Measurements from ENCODE around the gene HAUS7.
A peak's percentile ranks its signal among the peaks of the same experiment; 100 is the strongest.
"Not testable (repeated sequence)": the region's sequence is repeated elsewhere in the genome, so short reads cannot be mapped to it uniquely, and the experiment has no call there.

HAUS7 gene

DNA sequence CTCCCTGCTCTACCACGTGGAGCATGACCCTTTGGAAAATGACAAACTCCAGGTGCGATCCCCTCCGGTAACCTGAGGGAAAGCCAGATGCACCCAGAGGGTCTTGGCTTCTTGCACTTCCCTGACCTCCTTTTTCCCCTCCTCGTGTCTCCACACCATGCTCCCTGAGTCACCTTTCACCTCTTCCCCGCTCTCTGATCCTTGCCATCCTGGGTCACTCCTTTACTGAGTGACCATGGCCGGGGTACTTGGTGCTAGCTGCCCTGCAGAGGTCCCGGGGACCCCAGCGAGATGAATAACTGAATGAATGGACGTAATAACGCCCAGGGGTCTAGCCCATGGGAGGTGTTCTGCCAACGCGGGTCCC is 59.5 kb downstream of the HAUS7 start:
- H3K4me2 ChIP-seq, result peak overlapping the region in 1 of 11 experiments; percentile 80; a peak in 2 of 22 replicates
- no peak overlapping the region for H3K27ac ChIP-seq
- no peak overlapping the region for H3K9ac ChIP-seq
- H3K36me3 ChIP-seq, result no peaks in the 10 kb centered on the region
- no peak for TF ChIP-seq Cebpa-rat (IDR thresholded peaks at IDR 0.05)
- peaks cover 0 to 15% (median 0%) of the 10 kb centered on the region in 11 experiments; a peak in 3 of 22 replicates for H3K9me3 ChIP-seq (replicated peaks in 1 of 11)
- H3K4me3 ChIP-seq, result 0 out of 20 replicates have a peak overlapping the region, but pooled peaks of 2 of the 10 experiments have one; percentile 46 to 66
- peaks cover 5 to 16% (median 8%) of the 10 kb centered on the region in 10 experiments; a peak in 16 of 20 replicates for H3K4me1 ChIP-seq
- peaks cover 53 to 99% (median 85%) of the 10 kb centered on the region in 11 experiments for H3K27me3 ChIP-seq
- peaks cover 0 to 40% (median 0%) of the 10 kb centered on the region in 11 experiments; a peak in 8 of 22 replicates for H4K20me1 ChIP-seq

DNA sequence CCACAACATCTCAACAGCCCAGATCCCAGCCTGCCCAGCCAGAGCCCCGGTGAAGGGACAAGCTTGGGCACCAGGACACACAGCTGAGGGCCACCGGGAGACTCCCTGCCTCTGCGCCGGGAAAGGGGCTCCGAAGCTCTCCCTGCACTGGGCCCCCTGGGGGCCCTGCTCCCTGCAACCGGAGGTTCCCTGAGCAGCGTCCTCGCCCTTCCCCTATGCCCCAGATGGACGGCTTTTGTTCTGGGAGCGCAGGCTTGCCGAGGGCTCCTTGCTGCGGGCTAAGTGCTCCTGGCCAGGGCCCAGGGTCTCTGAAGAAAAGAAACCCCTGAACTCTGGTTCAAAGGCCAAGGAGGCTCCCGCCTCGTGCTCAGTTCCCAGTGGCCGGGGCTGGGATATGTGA is 60.0 kb downstream of the HAUS7 start:
- H3K27me3 ChIP-seq, result peaks cover 49 to 99% (median 85%) of the 10 kb centered on the region in 11 experiments
- H3K9ac ChIP-seq, result no peak overlapping the region
- peaks cover 5 to 16% (median 8%) of the 10 kb centered on the region in 10 experiments; a peak in 16 of 20 replicates for H3K4me1 ChIP-seq
- H3K4me3 ChIP-seq, result no peak overlapping the region
- H3K27ac ChIP-seq, result no peak overlapping the region
- no peak for TF ChIP-seq Cebpa-rat (IDR thresholded peaks at IDR 0.05)
- H3K36me3 ChIP-seq, result no peaks in the 10 kb centered on the region
- H3K9me3 ChIP-seq (replicated peaks in 1 of 11), result peaks cover 0 to 15% (median 0%) of the 10 kb centered on the region in 11 experiments; a peak in 3 of 22 replicates
- H3K4me2 ChIP-seq, result no peak overlapping the region
- peaks cover 0 to 40% (median 0%) of the 10 kb centered on the region in 11 experiments; a peak in 8 of 22 replicates for H4K20me1 ChIP-seq

DNA sequence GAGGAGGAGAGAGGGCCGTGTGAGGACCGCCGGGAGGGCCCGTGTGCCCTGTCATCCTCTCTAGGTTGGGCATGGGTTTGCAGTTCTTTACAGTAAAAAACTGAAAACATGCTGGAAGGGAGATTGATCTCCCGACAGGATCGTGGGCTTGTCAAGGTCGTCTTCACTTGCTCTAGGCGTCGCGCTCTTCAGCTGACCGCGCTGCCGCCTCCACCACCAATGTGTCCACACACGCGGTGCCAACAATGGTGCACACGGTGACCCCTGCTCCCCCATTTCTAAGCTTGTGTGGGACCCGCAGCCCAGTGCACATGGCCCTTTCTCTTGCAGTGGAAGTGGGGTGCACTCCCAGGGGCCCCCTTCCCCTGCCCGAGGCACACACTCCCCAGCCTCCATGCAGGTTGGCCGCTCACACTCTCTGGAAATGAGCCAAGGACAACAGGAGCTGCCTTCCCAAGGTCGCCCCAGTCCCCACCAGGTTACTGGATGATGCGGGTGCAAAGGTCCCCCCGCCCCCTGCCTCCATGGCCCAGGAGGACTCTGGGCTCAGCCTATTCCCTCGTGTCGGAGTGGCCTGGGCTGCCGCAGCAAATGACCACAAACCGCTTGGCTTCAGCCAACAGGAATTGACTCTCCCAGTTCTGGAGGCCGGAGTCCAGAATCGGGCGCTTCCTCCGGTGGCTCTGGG is 60.8 kb downstream of the HAUS7 start:
- peaks cover 5 to 16% (median 8%) of the 10 kb centered on the region in 10 experiments; a peak in 16 of 20 replicates for H3K4me1 ChIP-seq
- H3K4me2 ChIP-seq, result no peak overlapping the region
- H3K27me3 ChIP-seq, result peaks cover 50 to 99% (median 86%) of the 10 kb centered on the region in 11 experiments
- no peaks in the 10 kb centered on the region for H3K36me3 ChIP-seq
- H4K20me1 ChIP-seq, result peaks cover 0 to 40% (median 0%) of the 10 kb centered on the region in 11 experiments; a peak in 8 of 22 replicates
- H3K27ac ChIP-seq, result no peak overlapping the region
- no peak for TF ChIP-seq Cebpa-rat (IDR thresholded peaks at IDR 0.05)
- H3K4me3 ChIP-seq, result no peak overlapping the region
- peaks cover 0 to 15% (median 0%) of the 10 kb centered on the region in 11 experiments; a peak in 3 of 22 replicates for H3K9me3 ChIP-seq (replicated peaks in 1 of 11)
- no peak overlapping the region for H3K9ac ChIP-seq

DNA sequence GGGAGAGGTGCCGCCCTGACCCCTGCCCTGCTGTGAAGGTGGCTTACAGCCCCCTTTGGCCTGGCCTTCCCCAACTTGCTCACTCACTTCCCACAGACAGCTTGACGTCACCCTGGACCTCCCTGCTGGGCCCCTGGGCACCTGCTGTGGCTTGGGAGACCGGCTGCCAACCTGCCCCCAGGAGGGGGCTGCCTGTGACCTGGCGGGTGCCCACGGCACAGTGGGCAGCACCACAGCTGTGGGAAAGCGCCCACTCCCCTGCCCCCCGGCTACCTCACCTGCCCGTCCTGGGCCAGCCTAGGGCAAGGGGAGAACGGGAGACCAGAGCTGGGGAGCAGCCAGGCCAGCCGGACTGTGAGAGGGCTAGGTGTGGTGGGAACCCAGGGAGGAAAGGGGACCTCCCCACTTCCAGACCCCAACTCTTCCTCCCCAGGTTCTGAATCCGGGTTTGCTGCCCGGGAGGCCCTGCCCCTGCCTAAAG is 61.5 kb downstream of the HAUS7 start:
- H3K4me1 ChIP-seq, result peaks cover 5 to 16% (median 8%) of the 10 kb centered on the region in 10 experiments; a peak in 16 of 20 replicates
- H3K36me3 ChIP-seq, result no peaks in the 10 kb centered on the region
- peaks cover 49 to 99% (median 86%) of the 10 kb centered on the region in 11 experiments for H3K27me3 ChIP-seq
- peaks cover 0 to 15% (median 0%) of the 10 kb centered on the region in 11 experiments; a peak in 3 of 22 replicates for H3K9me3 ChIP-seq (replicated peaks in 1 of 11)
- H3K9ac ChIP-seq, result no peak overlapping the region
- no peak overlapping the region for H3K4me3 ChIP-seq
- no peak for TF ChIP-seq Cebpa-rat (IDR thresholded peaks at IDR 0.05)
- H3K4me2 ChIP-seq, result no peak overlapping the region
- H3K27ac ChIP-seq, result no peak overlapping the region
- peaks cover 0 to 40% (median 0%) of the 10 kb centered on the region in 11 experiments; a peak in 8 of 22 replicates for H4K20me1 ChIP-seq

DNA sequence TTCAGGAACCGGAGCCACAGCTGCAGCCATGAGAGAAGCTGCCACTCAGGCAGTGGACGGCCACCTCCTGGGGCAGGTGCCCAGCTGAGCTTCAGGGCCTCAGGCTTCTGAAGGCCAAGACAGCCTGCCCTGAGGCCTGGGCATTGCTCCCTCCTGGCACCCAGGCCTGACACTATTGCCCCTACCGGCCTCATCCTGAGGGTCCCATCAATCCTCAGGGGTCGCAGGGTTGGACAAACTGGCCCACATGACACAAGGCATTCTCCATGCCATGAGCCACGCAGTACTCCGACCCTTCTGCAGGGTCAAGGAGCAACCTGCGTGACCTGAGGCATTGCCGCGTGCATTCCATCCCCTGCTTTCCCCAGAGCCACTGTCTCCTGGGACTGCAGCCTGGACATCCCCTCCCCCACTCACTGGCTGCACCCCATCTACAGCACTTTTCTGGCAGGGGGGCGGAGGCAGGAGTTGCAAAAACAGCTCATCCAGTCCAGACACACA is 62.1 kb downstream of the HAUS7 start:
- no peak overlapping the region for H3K9ac ChIP-seq
- peaks cover 0 to 40% (median 0%) of the 10 kb centered on the region in 11 experiments; a peak in 8 of 22 replicates for H4K20me1 ChIP-seq
- no peak for TF ChIP-seq Cebpa-rat (IDR thresholded peaks at IDR 0.05)
- H3K27ac ChIP-seq, result no peak overlapping the region
- no peak overlapping the region for H3K4me2 ChIP-seq
- H3K27me3 ChIP-seq, result peaks cover 43 to 99% (median 86%) of the 10 kb centered on the region in 11 experiments
- H3K36me3 ChIP-seq, result no peaks in the 10 kb centered on the region
- peaks cover 5 to 16% (median 8%) of the 10 kb centered on the region in 10 experiments; a peak in 16 of 20 replicates for H3K4me1 ChIP-seq
- H3K9me3 ChIP-seq (replicated peaks in 1 of 11), result peaks cover 0 to 15% (median 0%) of the 10 kb centered on the region in 11 experiments; a peak in 3 of 22 replicates
- H3K4me3 ChIP-seq, result no peak overlapping the region

DNA sequence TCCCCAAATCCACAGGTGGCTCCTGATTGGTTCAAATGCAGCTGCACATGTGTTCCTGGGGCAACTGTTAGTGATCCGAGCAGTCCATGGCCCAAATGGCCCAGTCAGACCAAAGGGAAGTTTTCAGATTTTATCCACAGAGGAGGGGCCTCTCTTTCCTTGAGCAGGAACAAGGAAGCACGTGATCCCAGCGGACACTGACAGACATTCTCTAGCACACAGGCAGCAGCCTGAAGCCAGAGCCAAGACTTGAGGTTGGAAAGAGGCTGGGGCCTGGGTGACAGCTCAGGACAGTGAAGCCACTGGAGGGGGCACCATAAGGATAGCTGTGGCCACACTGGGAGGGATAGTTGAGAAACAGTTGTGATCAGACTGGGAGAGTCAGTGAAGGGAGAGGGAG is 62.6 kb downstream of the HAUS7 start:
- peaks cover 0 to 15% (median 0%) of the 10 kb centered on the region in 11 experiments; a peak in 3 of 22 replicates for H3K9me3 ChIP-seq (replicated peaks in 1 of 11)
- peaks cover 4 to 14% (median 8%) of the 10 kb centered on the region in 10 experiments; a peak in 16 of 20 replicates for H3K4me1 ChIP-seq
- peaks cover 0 to 37% (median 0%) of the 10 kb centered on the region in 11 experiments; a peak in 8 of 22 replicates for H4K20me1 ChIP-seq
- no peak overlapping the region for H3K4me2 ChIP-seq
- TF ChIP-seq Cebpa-rat (IDR thresholded peaks at IDR 0.05), result no peak
- H3K4me3 ChIP-seq, result no peak overlapping the region
- H3K27me3 ChIP-seq, result peaks cover 43 to 99% (median 85%) of the 10 kb centered on the region in 11 experiments
- no peak overlapping the region for H3K27ac ChIP-seq
- H3K36me3 ChIP-seq, result no peaks in the 10 kb centered on the region
- no peak overlapping the region for H3K9ac ChIP-seq

DNA sequence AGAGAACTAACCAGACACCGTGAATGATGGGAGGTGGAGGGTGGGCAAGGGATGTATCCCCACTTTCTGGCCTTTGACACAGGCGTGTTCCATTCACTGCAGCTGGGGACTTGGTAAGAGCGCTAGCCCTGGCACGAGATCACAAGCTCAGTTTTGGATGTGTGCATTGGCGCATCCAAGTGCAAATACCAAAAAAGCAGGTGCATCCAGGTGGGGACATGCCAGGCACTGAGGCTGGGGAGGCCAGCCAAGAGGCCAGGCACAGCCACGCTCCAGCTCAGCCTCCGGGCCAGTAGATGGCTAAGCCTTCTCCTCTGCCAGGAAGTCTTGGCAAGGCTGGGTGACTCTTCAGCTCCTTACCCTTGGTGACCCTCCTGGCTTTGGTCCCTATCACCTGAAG is 63.5 kb downstream of the HAUS7 start:
- peaks cover 0 to 15% (median under 1%) of the 10 kb centered on the region in 11 experiments; a peak in 10 of 22 replicates for H3K9me3 ChIP-seq (replicated peaks in 1 of 11)
- peaks cover 37 to 97% (median 80%) of the 10 kb centered on the region in 11 experiments for H3K27me3 ChIP-seq
- H3K36me3 ChIP-seq, result no peaks in the 10 kb centered on the region
- no peak for TF ChIP-seq Cebpa-rat (IDR thresholded peaks at IDR 0.05)
- H3K4me1 ChIP-seq, result peaks cover 0 to 6% (median 5%) of the 10 kb centered on the region in 10 experiments; a peak in 15 of 20 replicates
- H3K4me3 ChIP-seq, result no peak overlapping the region
- no peak overlapping the region for H3K27ac ChIP-seq
- H3K9ac ChIP-seq, result no peak overlapping the region
- no peak overlapping the region for H3K4me2 ChIP-seq
- peaks cover 0 to 33% (median 0%) of the 10 kb centered on the region in 11 experiments; a peak in 7 of 22 replicates for H4K20me1 ChIP-seq

DNA sequence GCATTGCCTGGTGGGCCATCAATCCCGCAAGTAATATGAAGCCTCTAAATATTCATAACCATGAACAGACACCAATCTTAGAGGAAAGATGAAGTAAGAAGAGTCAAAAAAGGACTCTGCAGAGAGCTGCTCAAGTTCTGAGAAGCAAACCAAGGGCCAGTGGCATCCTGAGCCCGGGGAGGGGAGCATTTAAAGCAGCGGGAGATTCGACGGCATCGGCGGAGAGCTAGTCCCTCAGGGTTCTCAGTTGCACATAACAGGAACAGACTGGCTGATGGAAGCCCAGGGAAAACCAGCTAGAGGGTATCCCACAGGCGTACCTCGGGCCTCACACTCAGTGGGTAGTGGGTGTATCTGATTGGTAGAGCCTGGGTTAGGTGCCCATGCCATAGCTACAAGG is 64.4 kb downstream of the HAUS7 start:
- Histone ChIP-seq H3K27ac (no peak overlapping the region), H3K4me3 (no peak overlapping the region), H3K9me3 (replicated peaks in 1 of 11) (peaks cover 4 to 19% (median 9%) of the 10 kb centered on the region in 11 experiments; a peak in 18 of 22 replicates), H3K27me3 (peaks cover 28 to 90% (median 71%) of the 10 kb centered on the region in 11 experiments), H3K4me2 (no peak overlapping the region), H3K4me1 (no peaks in the 10 kb centered on the region), H4K20me1 (peaks cover 0 to 33% (median 0%) of the 10 kb centered on the region in 11 experiments; a peak in 6 of 22 replicates), H3K9ac (no peak overlapping the region), H3K36me3 (no peaks in the 10 kb centered on the region)
- no peak for TF ChIP-seq Cebpa-rat (IDR thresholded peaks at IDR 0.05)

DNA sequence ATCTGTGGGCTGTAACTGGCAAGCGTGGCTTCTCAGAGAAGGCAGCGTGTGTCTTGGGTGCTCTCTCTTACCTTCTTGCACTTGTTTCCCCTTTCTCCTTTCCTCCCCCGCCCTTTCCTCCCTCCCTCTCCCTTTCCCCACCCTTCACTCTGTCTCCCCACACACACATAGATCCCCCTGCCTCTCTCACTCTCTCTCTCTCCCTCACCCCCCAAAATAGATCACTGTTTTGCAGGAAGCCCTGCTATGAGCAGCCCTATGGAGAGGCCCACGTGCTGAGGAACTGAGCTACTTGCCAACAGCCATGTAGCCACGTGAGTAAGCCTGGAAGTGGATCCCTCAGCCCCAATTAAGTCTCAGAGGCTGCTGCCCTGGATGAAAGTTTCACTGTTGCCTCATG is 65.0 kb downstream of the HAUS7 start:
- H3K4me2 ChIP-seq, result no peak overlapping the region
- H3K4me1 ChIP-seq, result no peaks in the 10 kb centered on the region
- H3K27me3 ChIP-seq, result peaks cover 22 to 84% (median 65%) of the 10 kb centered on the region in 11 experiments
- H4K20me1 ChIP-seq, result peaks cover 0 to 32% (median 0%) of the 10 kb centered on the region in 11 experiments; a peak in 6 of 22 replicates
- peaks cover 6 to 22% (median 12%) of the 10 kb centered on the region in 11 experiments; a peak in 18 of 22 replicates for H3K9me3 ChIP-seq (replicated peaks in 1 of 11)
- no peak for TF ChIP-seq Cebpa-rat (IDR thresholded peaks at IDR 0.05)
- H3K36me3 ChIP-seq, result no peaks in the 10 kb centered on the region
- no peak overlapping the region for H3K27ac ChIP-seq
- H3K4me3 ChIP-seq, result no peak overlapping the region
- no peak overlapping the region for H3K9ac ChIP-seq

DNA sequence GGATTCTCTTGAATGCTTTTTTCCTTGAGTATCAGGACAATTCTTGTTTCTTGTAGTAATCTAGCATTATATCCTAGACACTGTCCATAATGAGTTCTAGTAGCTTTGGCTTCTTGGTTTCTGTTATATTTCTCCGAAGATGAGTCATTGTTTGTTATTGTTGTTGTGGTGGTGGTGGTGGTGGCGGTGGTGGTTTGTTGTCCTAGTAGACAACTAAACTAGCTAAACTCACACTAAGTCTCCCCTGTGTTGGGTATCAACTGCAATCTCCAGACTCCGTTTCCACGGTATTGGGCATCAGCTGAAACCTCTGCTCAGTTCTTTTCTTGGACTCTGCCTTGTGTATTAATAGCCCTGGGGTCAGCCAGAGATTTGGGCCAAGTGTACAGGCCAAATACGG is 66.0 kb downstream of the HAUS7 start:
- peaks cover 7 to 22% (median 13%) of the 10 kb centered on the region in 11 experiments; a peak in 19 of 22 replicates for H3K9me3 ChIP-seq (replicated peaks in 1 of 11)
- H3K4me3 ChIP-seq, H3K9ac ChIP-seq, H3K4me1 ChIP-seq, H3K27ac ChIP-seq, H3K4me2 ChIP-seq, H3K36me3 ChIP-seq: not testable (repeated sequence)
- H4K20me1 ChIP-seq, result peaks cover 0 to 26% (median 0%) of the 10 kb centered on the region in 11 experiments; a peak in 5 of 22 replicates
- peaks cover 19 to 73% (median 60%) of the 10 kb centered on the region in 11 experiments for H3K27me3 ChIP-seq

Data from BLaER1 treated with 17β-estradiol and CSF1 and Interleukin-3, amounts not matched to agents 10 nM and 100 nM (cell line).